ENCODE measurements around the gene AMTN.

Gene AMTN

GRCh38 chr4:70538869-70539268 is 20.5 kb downstream of the AMTN start:
- no peaks in the 10 kb centered on the region for H3K4me1 ChIP-seq (ENCODE audit: insufficient read depth, low read length, severe bottlenecking)

DNA sequence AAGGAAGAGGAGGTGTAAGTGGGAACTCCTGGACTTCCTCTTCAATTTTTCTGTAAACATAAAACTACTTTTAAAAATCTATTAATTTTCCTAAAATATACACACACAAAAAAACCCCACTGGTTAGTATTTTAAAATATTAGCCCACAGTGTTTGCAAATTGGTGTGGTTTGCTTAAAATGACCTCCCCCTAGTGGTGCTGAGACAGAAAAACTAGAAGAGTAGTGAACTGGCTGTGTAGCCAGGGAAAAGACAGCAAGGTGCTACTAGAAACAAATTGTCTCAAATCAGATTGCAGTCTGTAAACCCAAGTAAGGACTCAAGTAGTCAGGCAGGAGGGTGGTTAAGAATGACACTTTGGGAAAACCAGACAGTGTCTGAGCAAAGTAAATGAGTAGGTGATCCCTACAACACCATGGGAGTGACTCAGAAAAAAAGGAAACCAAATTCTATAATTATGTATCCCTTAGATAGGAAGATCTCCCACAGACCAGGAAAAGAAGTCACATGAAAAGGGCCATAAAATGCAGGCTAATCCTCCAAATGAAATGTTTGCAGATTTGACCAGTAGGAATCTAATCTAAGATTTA is 26.0 kb downstream of the AMTN start:
- no peak overlapping the region for H3K27ac ChIP-seq (ENCODE audit: low read depth, low read length, poor library complexity, severe bottlenecking)
- H3K4me2 ChIP-seq (ENCODE audit: low read length) = no peak overlapping the region
- H3K9me2 ChIP-seq (ENCODE audit: low read depth, low read length) = no peaks in the 10 kb centered on the region
- no peaks in the 10 kb centered on the region for H3K4me1 ChIP-seq (ENCODE audit: insufficient read depth, low read length, severe bottlenecking)
- no peaks in the 10 kb centered on the region for H3K36me3 ChIP-seq (ENCODE audit: insufficient read depth, low read length)
- H3K4me3 ChIP-seq (ENCODE audit: low read depth, low read length, poor library complexity, severe bottlenecking) = no peak overlapping the region
- no peak for TF ChIP-seq EZH2 (IDR thresholded peaks at IDR 0.05; ENCODE audit: borderline replicate concordance, low read length)
- peak; percentile 65 for TF ChIP-seq CTCF (IDR thresholded peaks at IDR 0.05; ENCODE audit: low read length)
- no peaks in the 10 kb centered on the region for H4K20me1 ChIP-seq (ENCODE audit: insufficient read depth, low read length)
- no peak overlapping the region for H2AFZ ChIP-seq (ENCODE audit: low read length)
- no peaks in the 10 kb centered on the region for H3F3A ChIP-seq (ENCODE audit: insufficient read depth, low read length)
- no peaks in the 10 kb centered on the region for H3K27me3 ChIP-seq (ENCODE audit: insufficient read depth, low read length)
- no peak overlapping the region for H3K9ac ChIP-seq (ENCODE audit: low read length)
- H3K9me3 ChIP-seq (ENCODE audit: low read length) = no peaks in the 10 kb centered on the region
- H3K79me2 ChIP-seq (ENCODE audit: insufficient read depth, low read length) = no peaks in the 10 kb centered on the region

More at GRCh38 chr4:70538869-70539268, 20.5 kb downstream of the AMTN start:
- no peak overlapping the region for H3K4me3 ChIP-seq (ENCODE audit: low read depth, low read length, poor library complexity, severe bottlenecking)
- H3K27me3 ChIP-seq (ENCODE audit: insufficient read depth, low read length) = no peaks in the 10 kb centered on the region
- H3K9ac ChIP-seq (ENCODE audit: low read length) = no peak overlapping the region
- no peak overlapping the region for H2AFZ ChIP-seq (ENCODE audit: low read length)
- no peak for TF ChIP-seq CTCF (IDR thresholded peaks at IDR 0.05; ENCODE audit: low read length)
- no peak for TF ChIP-seq EZH2 (IDR thresholded peaks at IDR 0.05; ENCODE audit: borderline replicate concordance, low read length)
- no peaks in the 10 kb centered on the region for H3K79me2 ChIP-seq (ENCODE audit: insufficient read depth, low read length)
- no peak overlapping the region for H3K27ac ChIP-seq (ENCODE audit: low read depth, low read length, poor library complexity, severe bottlenecking)
- no peak overlapping the region for H3K4me2 ChIP-seq (ENCODE audit: low read length)
- H3K9me2 ChIP-seq (ENCODE audit: low read depth, low read length) = no peaks in the 10 kb centered on the region
- no peaks in the 10 kb centered on the region for H3K36me3 ChIP-seq (ENCODE audit: insufficient read depth, low read length)
- H3K9me3 ChIP-seq (ENCODE audit: low read length) = no peaks in the 10 kb centered on the region
- no peaks in the 10 kb centered on the region for H4K20me1 ChIP-seq (ENCODE audit: insufficient read depth, low read length)
- no peaks in the 10 kb centered on the region for H3F3A ChIP-seq (ENCODE audit: insufficient read depth, low read length)

GRCh38 chr4:70556856-70557255 is 38.5 kb downstream of the AMTN start:
- Histone ChIP-seq H3K9ac (ENCODE audit: low read length) (no peak overlapping the region), H3K79me2 (ENCODE audit: insufficient read depth, low read length) (no peaks in the 10 kb centered on the region), H4K20me1 (ENCODE audit: insufficient read depth, low read length) (no peaks in the 10 kb centered on the region)

More at GRCh38 chr4:70556856-70557255, 38.5 kb downstream of the AMTN start:
- no peaks in the 10 kb centered on the region for H3K27me3 ChIP-seq (ENCODE audit: insufficient read depth, low read length)
- H3K4me2 ChIP-seq (ENCODE audit: low read length) = no peak overlapping the region
- no peak overlapping the region for H3K27ac ChIP-seq (ENCODE audit: low read depth, low read length, poor library complexity, severe bottlenecking)
- TF ChIP-seq EZH2 (IDR thresholded peaks at IDR 0.05; ENCODE audit: borderline replicate concordance, low read length) (no peak), CTCF (IDR thresholded peaks at IDR 0.05; ENCODE audit: low read length) (no peak)
- no peak overlapping the region for H2AFZ ChIP-seq (ENCODE audit: low read length)
- no peaks in the 10 kb centered on the region for H3K9me2 ChIP-seq (ENCODE audit: low read depth, low read length)
- H3K4me1 ChIP-seq (ENCODE audit: insufficient read depth, low read length, severe bottlenecking) = no peaks in the 10 kb centered on the region
- H3K4me3 ChIP-seq (ENCODE audit: low read depth, low read length, poor library complexity, severe bottlenecking) = no peak overlapping the region
- H3K9me3 ChIP-seq (ENCODE audit: low read length) = no peaks in the 10 kb centered on the region
- H3K36me3 ChIP-seq (ENCODE audit: insufficient read depth, low read length) = no peaks in the 10 kb centered on the region
- H3F3A ChIP-seq (ENCODE audit: insufficient read depth, low read length) = no peaks in the 10 kb centered on the region
